H1 (cell line): ENCODE data around the gene EPHA10. TPM values are rescaled to one million over a fixed set of nuclear protein-coding genes. Genes with fewer than 3 reads are reported as not detected.

ENCODE experiments used
- CBX5 ChIP-seq: fragments of 300-800, 300-1000 bp; sonication (generic); IDR thresholded peaks from 2 replicates; pipeline ENCODE4 v1.7.1; 2016; ENCODE audit warnings: antibody characterized with exemption, low read length, low read depth
- CEBPB ChIP-seq: IDR thresholded peaks from 2 replicates; pipeline ENCODE4 v1.6.1; 2012; ENCODE audit warnings: low read depth, low read length
- CHD7 ChIP-seq: fragments of 300-600 bp; sonication (generic); IDR thresholded peaks from 2 replicates; pipeline ENCODE4 v1.7.1; 2012; ENCODE audit warnings: low read length, moderate library complexity, mild to moderate bottlenecking, inconsistent platforms; ENCODE audit not compliant: insufficient replicate concordance
- EP300 ChIP-seq, 2 experiments: IDR thresholded peaks; 1 replicate in 1 of 2; 2 replicates in 1 of 2; pipeline ENCODE4 v1.6.1; 2011 to 2012; ENCODE audit warnings: low read depth in 2 of 2, low read length in 2 of 2, mild to moderate bottlenecking in 2 of 2, borderline replicate concordance in 1 of 2, inconsistent platforms in 1 of 2, moderate library complexity in 1 of 2
- RBBP5 ChIP-seq: IDR thresholded peaks from 2 replicates; pipeline ENCODE4 v1.7.1; 2012; ENCODE audit warnings: low read depth, mild to moderate bottlenecking, inconsistent platforms, low read length, moderate library complexity, borderline replicate concordance
- SIN3A ChIP-seq, 2 experiments: IDR thresholded peaks in 1 of 2; conservative IDR thresholded peaks in 1 of 2; 2 replicates each; pipeline ENCODE4 v1.6.1; 2011 to 2012; ENCODE audit warnings: low read length in 2 of 2, improper control_type of control experiment in 1 of 2, low read depth in 1 of 2, mild to moderate bottlenecking in 1 of 2
- YY1 ChIP-seq: IDR thresholded peaks from 2 replicates; pipeline ENCODE4 v1.6.1; 2011; ENCODE audit warnings: low read depth, mild to moderate bottlenecking, low read length
- polyA plus RNA-seq, 7 experiments: library from polyadenylated mRNA; depleted of rRNA in 3 of 7; stranded (reverse) in 5 of 7; unstranded in 2 of 7; fragments of >200 nt in 5 of 7; fragments of 200-250 nt in 2 of 7; gene quantifications; 1 replicate in 5 of 7; 2 replicates in 1 of 7; 4 replicates in 1 of 7; pipeline versions ENCODE4 v1.2.1 to v1.2.3, GENCODE V29; 2011 to 2013; ENCODE audit warnings: missing spikeins in 2 of 7, mixed read lengths in 2 of 7
- total RNA-seq: library from RNA; stranded (reverse); fragmentation: NEBNext Ultra II Directional; extraction: Animal tissue kit (Norgen Biotek cat#: 25700); gene quantifications from 2 replicates; pipeline ENCODE4 v1.2.1, GENCODE V29; 2021

The EPHA10 gene
- total and polyA plus RNA-seq, 2 of the 8 experiments (the other 6 are each of a cell fraction or from before 2014, with no cell fraction given): 0.54 to 1.0 TPM

- TF ChIP-seq CHD7 (no peak), CEBPB (no peak), CBX5 (no peak), EP300 (IDR thresholded peaks at IDR 0.05; ENCODE audit: borderline replicate concordance in 1 of 2, low read depth in 2 of 2, low read length in 2 of 2) (no peak), RBBP5 (no peak; the same call in 1 of the 2 replicates), YY1 (no peak), SIN3A (conservative IDR thresholded peaks at IDR 0.05 in 1 of 2, IDR thresholded peaks at IDR 0.05 in 1 of 2; ENCODE audit: low read depth in 1 of 2, low read length in 2 of 2) (peak; percentile 69 to 77; a peak in 1 of 4 replicates)
Observed at GRCh38 chr1:37807555-37808368, 42.8 kb upstream of the EPHA10 start, which contains the start of the genes C1orf122 and YRDC (continued).
